Mesendoderm (in vitro differentiated cells): ENCODE results near the gene PEPD.

Experiments
- DNase-seq: peaks from one replicate; pipeline ENCODE4 v3.0.0; 2013
- H2AK5ac ChIP-seq: 2 replicates; pipeline ENCODE4 v1.6.1; 2013; ENCODE audit warnings: low read length, inconsistent platforms
- H2BK120ac ChIP-seq: 2 replicates; pipeline ENCODE4 v1.6.1; 2013; ENCODE audit warnings: low read depth, mild to moderate bottlenecking, low read length, moderate library complexity, mixed read lengths
- H2BK15ac ChIP-seq: replicated peaks from 2 replicates; pipeline ENCODE4 v1.6.1; 2013; ENCODE audit warnings: low read depth, mild to moderate bottlenecking, moderate library complexity
- H2BK5ac ChIP-seq: 2 replicates; pipeline ENCODE4 v1.6.1; 2013; ENCODE audit warnings: low read length, inconsistent platforms
- H3K18ac ChIP-seq: 2 replicates; pipeline ENCODE4 v1.6.1; 2013; ENCODE audit warnings: mild to moderate bottlenecking, low read length, mixed read lengths
- H3K23ac ChIP-seq: one replicate; pipeline ENCODE4 v1.6.1; 2013; ENCODE audit warnings: low read length
- H3K27ac ChIP-seq: 2 replicates; pipeline ENCODE4 v1.5.1; 2013; ENCODE audit warnings: low read depth, mild to moderate bottlenecking, inconsistent platforms, low read length, moderate library complexity
- H3K27me3 ChIP-seq: 2 replicates; pipeline ENCODE4 v1.6.1; 2013; ENCODE audit warnings: low read length, control low read depth, mild to moderate bottlenecking, inconsistent platforms; ENCODE audit not compliant: insufficient read depth, poor library complexity
- H3K36me3 ChIP-seq: 2 replicates; pipeline ENCODE4 v1.6.1; 2013; ENCODE audit warnings: low read length, inconsistent platforms; ENCODE audit not compliant: control insufficient read depth, insufficient read depth
- H3K4ac ChIP-seq: one replicate; pipeline ENCODE4 v1.6.1; 2013; ENCODE audit warnings: low read depth, mild to moderate bottlenecking, low read length, moderate library complexity
- H3K4me1 ChIP-seq: 2 replicates; pipeline ENCODE4 v1.6.1; 2013; ENCODE audit warnings: low read depth, low read length, inconsistent platforms; ENCODE audit not compliant: control insufficient read depth
- H3K4me2 ChIP-seq: 2 replicates; pipeline ENCODE4 v1.6.1; 2013; ENCODE audit warnings: low read length
- H3K4me3 ChIP-seq: 2 replicates; pipeline ENCODE4 v1.5.1; 2013; ENCODE audit warnings: mild to moderate bottlenecking, low read length
- H3K56ac ChIP-seq: one replicate; pipeline ENCODE4 v1.6.1; 2013; ENCODE audit warnings: low read length
- H3K79me1 ChIP-seq: 2 replicates; pipeline ENCODE4 v1.6.1; 2013; ENCODE audit warnings: low read length, inconsistent platforms
- H3K79me2 ChIP-seq: 2 replicates; pipeline ENCODE4 v1.6.1; 2013; ENCODE audit warnings: mild to moderate bottlenecking, low read length; ENCODE audit not compliant: control insufficient read depth, insufficient read depth
- H3K9ac ChIP-seq: 2 replicates; pipeline ENCODE4 v1.6.1; 2013; ENCODE audit warnings: low read length, inconsistent platforms
- H4K5ac ChIP-seq: one replicate; pipeline ENCODE4 v1.6.1; 2013; ENCODE audit warnings: low read length
- H4K8ac ChIP-seq: one replicate; pipeline ENCODE4 v1.6.1; 2013; ENCODE audit warnings: low read depth, mild to moderate bottlenecking, control low read depth, low read length, moderate library complexity
- WGBS: extraction: QIAGEN DNeasy Blood & Tissue Kit; methylation state at CpG from one replicate; pipeline ENCODE4 v1.1.7; 2013; ENCODE audit warnings: low lambda C conversion rate, missing lambda C conversion rate; ENCODE audit not compliant: insufficient coverage; ENCODE audit errors: extremely low coverage; 5-methylcytosine and 5-hydroxymethylcytosine counted together

The PEPD gene

GRCh38 chr19:33520844-33521479, 629 bp downstream of the PEPD start:
- Histone ChIP-seq H3K4me1 (no peaks in the 10 kb centered on the region), H3K56ac (peak overlapping the region; percentile 93), H4K8ac (no peak overlapping the region), H2BK15ac (no peak overlapping the region), H3K4ac (no peak overlapping the region), H2BK120ac (no peak overlapping the region), H3K18ac (no peak overlapping the region), H2AK5ac (no peak overlapping the region), H3K4me3 (peak overlapping the region; percentile 87), H4K5ac (no peak overlapping the region), H3K79me2 (peaks cover 6% of the 10 kb centered on the region), H3K9ac (peak overlapping the region; percentile 85), H3K79me1 (peaks cover 7% of the 10 kb centered on the region), H2BK5ac (no peak overlapping the region), H3K27ac (no peak overlapping the region), H3K27me3 (no peaks in the 10 kb centered on the region), H3K23ac (no peak overlapping the region), H3K4me2 (peak overlapping the region; percentile 70), H3K36me3 (no peaks in the 10 kb centered on the region)
- WGBS, result no CpG with 5 or more reads among the region's 18 CpGs
- DNase-seq, result peak; percentile 23

GRCh38 chr19:33520048-33520643, 1.4 kb downstream of the PEPD start:
- H3K4me3 ChIP-seq, result no peak overlapping the region

GRCh38 chr19:33519416-33519815, 2.2 kb downstream of the PEPD start:
- no CpG with 5 or more reads among the region's 6 CpGs for WGBS

More at GRCh38 chr19:33520048-33520643, 1.4 kb downstream of the PEPD start:
- H3K23ac ChIP-seq, result no peak overlapping the region
- H3K4me2 ChIP-seq, result no peak overlapping the region
- peaks cover 7% of the 10 kb centered on the region for H3K79me1 ChIP-seq
- no peak overlapping the region for H4K5ac ChIP-seq
- H2BK120ac ChIP-seq, result no peak overlapping the region
- no peaks in the 10 kb centered on the region for H3K36me3 ChIP-seq
- no peaks in the 10 kb centered on the region for H3K27me3 ChIP-seq
- no CpG with 5 or more reads among the region's 4 CpGs for WGBS
- H2AK5ac ChIP-seq, result no peak overlapping the region
- no peak for DNase-seq
- no peak overlapping the region for H3K18ac ChIP-seq
- peaks cover 12% of the 10 kb centered on the region for H3K79me2 ChIP-seq
- H2BK5ac ChIP-seq, result no peak overlapping the region
- no peak overlapping the region for H4K8ac ChIP-seq
- no peak overlapping the region for H3K4ac ChIP-seq
- H3K4me1 ChIP-seq, result no peaks in the 10 kb centered on the region
- no peak overlapping the region for H3K56ac ChIP-seq
- no peak overlapping the region for H3K9ac ChIP-seq
- H2BK15ac ChIP-seq, result no peak overlapping the region
- H3K27ac ChIP-seq, result no peak overlapping the region

GRCh38 chr19:33518541-33518940, 3.0 kb downstream of the PEPD start:
- H3K4me3 ChIP-seq, result no peak overlapping the region
- H3K79me1 ChIP-seq, result peaks cover 7% of the 10 kb centered on the region
- H3K27ac ChIP-seq, result no peak overlapping the region
- no peak for DNase-seq
- H3K4me2 ChIP-seq, result no peak overlapping the region
- H3K4ac ChIP-seq, result no peak overlapping the region
- H3K36me3 ChIP-seq, result no peaks in the 10 kb centered on the region
- no CpG with 5 or more reads among the region's 5 CpGs for WGBS
- H3K56ac ChIP-seq, result no peak overlapping the region
- H2BK15ac ChIP-seq, result no peak overlapping the region
- H3K23ac ChIP-seq, result no peak overlapping the region
- H2AK5ac ChIP-seq, result no peak overlapping the region
- no peak overlapping the region for H4K8ac ChIP-seq
- no peak overlapping the region for H2BK120ac ChIP-seq
- H3K9ac ChIP-seq, result no peak overlapping the region
- no peak overlapping the region for H3K18ac ChIP-seq
- no peak overlapping the region for H2BK5ac ChIP-seq
- H4K5ac ChIP-seq, result no peak overlapping the region
- H3K4me1 ChIP-seq, result no peaks in the 10 kb centered on the region
- no peaks in the 10 kb centered on the region for H3K27me3 ChIP-seq
- H3K79me2 ChIP-seq, result peaks cover 12% of the 10 kb centered on the region

More at GRCh38 chr19:33519416-33519815, 2.2 kb downstream of the PEPD start:
- no peak overlapping the region for H2BK5ac ChIP-seq
- no peak overlapping the region for H3K18ac ChIP-seq
- H4K5ac ChIP-seq, result no peak overlapping the region
- H3K23ac ChIP-seq, result no peak overlapping the region
- H2BK120ac ChIP-seq, result no peak overlapping the region
- no peak overlapping the region for H3K4me2 ChIP-seq
- H3K27ac ChIP-seq, result no peak overlapping the region
- no peaks in the 10 kb centered on the region for H3K27me3 ChIP-seq
- H3K4me1 ChIP-seq, result no peaks in the 10 kb centered on the region
- H3K79me1 ChIP-seq, result peaks cover 7% of the 10 kb centered on the region
- no peak overlapping the region for H3K4ac ChIP-seq
- H3K36me3 ChIP-seq, result no peaks in the 10 kb centered on the region
- DNase-seq, result no peak
- no peak overlapping the region for H2BK15ac ChIP-seq
- H3K9ac ChIP-seq, result no peak overlapping the region
- H3K79me2 ChIP-seq, result peaks cover 12% of the 10 kb centered on the region
- no peak overlapping the region for H3K4me3 ChIP-seq
- no peak overlapping the region for H3K56ac ChIP-seq
- H2AK5ac ChIP-seq, result no peak overlapping the region
- H4K8ac ChIP-seq, result no peak overlapping the region

GRCh38 chr19:33517922-33518321, 3.7 kb downstream of the PEPD start:
- no peak overlapping the region for H2BK15ac ChIP-seq
- no peak overlapping the region for H3K27ac ChIP-seq
- H2BK5ac ChIP-seq, result no peak overlapping the region
- peaks cover 10% of the 10 kb centered on the region for H3K79me1 ChIP-seq
- no peak overlapping the region for H3K23ac ChIP-seq
- no peak overlapping the region for H2AK5ac ChIP-seq
- no peak overlapping the region for H3K56ac ChIP-seq
- no peak overlapping the region for H2BK120ac ChIP-seq
- H3K4me2 ChIP-seq, result no peak overlapping the region
- no peak overlapping the region for H3K4me3 ChIP-seq
- no peak overlapping the region for H3K18ac ChIP-seq
- H4K8ac ChIP-seq, result no peak overlapping the region
- WGBS, result no CpG with 5 or more reads among the region's 9 CpGs
- peaks cover 12% of the 10 kb centered on the region for H3K79me2 ChIP-seq
- no peaks in the 10 kb centered on the region for H3K27me3 ChIP-seq
- no peak for DNase-seq
- H3K36me3 ChIP-seq, result no peaks in the 10 kb centered on the region
- H4K5ac ChIP-seq, result no peak overlapping the region
- no peak overlapping the region for H3K9ac ChIP-seq
- H3K4me1 ChIP-seq, result no peaks in the 10 kb centered on the region
- no peak overlapping the region for H3K4ac ChIP-seq
